ENCODE data around the gene ITGB2.

The ITGB2 gene

GRCh38 chr21:44959376-44960091, 38.8 kb upstream of the ITGB2 start:
- H4K20me1 ChIP-seq (ENCODE audit: insufficient read depth, low read length), result no peaks in the 10 kb centered on the region
- no peaks in the 10 kb centered on the region for H3K79me2 ChIP-seq (ENCODE audit: insufficient read depth, low read length)
- H3K4me2 ChIP-seq (ENCODE audit: low read length), result no peak overlapping the region
- no peaks in the 10 kb centered on the region for H3K27me3 ChIP-seq (ENCODE audit: insufficient read depth, low read length)
- no peaks in the 10 kb centered on the region for H3K9me3 ChIP-seq (ENCODE audit: low read length)
- H3K36me3 ChIP-seq (ENCODE audit: insufficient read depth, low read length), result peaks cover 81% of the 10 kb centered on the region
- H3F3A ChIP-seq (ENCODE audit: insufficient read depth, low read length), result no peaks in the 10 kb centered on the region; the same call in 1 of the 2 replicates
- no peaks in the 10 kb centered on the region for H3K9me2 ChIP-seq (ENCODE audit: low read depth, low read length)
- TF ChIP-seq CTCF (IDR thresholded peaks at IDR 0.05; ENCODE audit: low read length) (no peak), EZH2 (IDR thresholded peaks at IDR 0.05; ENCODE audit: borderline replicate concordance, low read length) (no peak)
- no peak overlapping the region for H3K9ac ChIP-seq (ENCODE audit: low read length)
- H3K4me1 ChIP-seq (ENCODE audit: insufficient read depth, low read length, severe bottlenecking), result no peaks in the 10 kb centered on the region
- no peak overlapping the region for H2AFZ ChIP-seq (ENCODE audit: low read length)
- no peak overlapping the region for H3K27ac ChIP-seq (ENCODE audit: low read depth, low read length, poor library complexity, severe bottlenecking)
- no peak overlapping the region for H3K4me3 ChIP-seq (ENCODE audit: low read depth, low read length, poor library complexity, severe bottlenecking)

GRCh38 chr21:44958471-44959191, 37.9 kb upstream of the ITGB2 start:
- no peak overlapping the region for H3K4me3 ChIP-seq (ENCODE audit: low read depth, low read length, poor library complexity, severe bottlenecking)
- H3K27ac ChIP-seq (ENCODE audit: low read depth, low read length, poor library complexity, severe bottlenecking), result no peak overlapping the region
- H3K4me2 ChIP-seq (ENCODE audit: low read length), result no peak overlapping the region
- no peaks in the 10 kb centered on the region for H3K9me3 ChIP-seq (ENCODE audit: low read length)
- H2AFZ ChIP-seq (ENCODE audit: low read length), result no peak overlapping the region
- TF ChIP-seq EZH2 (IDR thresholded peaks at IDR 0.05; ENCODE audit: borderline replicate concordance, low read length), result no peak
- TF ChIP-seq CTCF (IDR thresholded peaks at IDR 0.05; ENCODE audit: low read length), result no peak
- H3F3A ChIP-seq (ENCODE audit: insufficient read depth, low read length), result no peaks in the 10 kb centered on the region; the same call in 1 of the 2 replicates
- H3K4me1 ChIP-seq (ENCODE audit: insufficient read depth, low read length, severe bottlenecking), result no peaks in the 10 kb centered on the region
- no peak overlapping the region for H3K9ac ChIP-seq (ENCODE audit: low read length)
- H3K79me2 ChIP-seq (ENCODE audit: insufficient read depth, low read length), result no peaks in the 10 kb centered on the region
- H3K9me2 ChIP-seq (ENCODE audit: low read depth, low read length), result no peaks in the 10 kb centered on the region
- H4K20me1 ChIP-seq (ENCODE audit: insufficient read depth, low read length), result no peaks in the 10 kb centered on the region
- peaks cover 84% of the 10 kb centered on the region for H3K36me3 ChIP-seq (ENCODE audit: insufficient read depth, low read length)
- no peaks in the 10 kb centered on the region for H3K27me3 ChIP-seq (ENCODE audit: insufficient read depth, low read length)

DNA sequence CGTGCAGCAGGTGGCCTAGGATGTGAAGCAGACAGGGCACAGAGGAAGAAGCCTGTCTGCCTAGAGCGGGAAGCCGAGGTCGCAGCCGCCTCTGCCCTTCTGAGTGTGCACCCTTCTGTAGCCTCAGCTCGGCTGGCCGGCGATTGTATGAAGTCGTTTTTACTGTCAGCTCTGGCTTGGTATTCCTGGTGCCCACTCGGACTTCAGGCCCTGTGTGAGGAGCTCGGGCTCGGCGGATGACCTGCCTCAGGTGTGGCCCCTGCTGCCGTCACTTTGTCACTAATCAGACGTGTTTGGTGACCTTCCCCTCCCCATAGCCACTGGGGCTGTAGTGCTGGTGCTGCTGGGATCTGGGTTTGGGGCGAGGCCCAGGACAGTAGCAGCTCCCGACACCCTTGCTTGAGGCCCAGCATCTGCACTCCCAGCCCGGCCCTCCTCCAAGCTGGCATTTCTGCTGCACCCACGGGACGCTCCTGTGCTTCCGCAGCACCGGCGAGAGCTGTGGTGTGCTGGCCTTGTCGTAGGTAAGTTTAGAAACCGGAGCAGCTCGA, 37.3 kb upstream of the ITGB2 start:
- H3K4me3 ChIP-seq (ENCODE audit: low read depth, low read length, poor library complexity, severe bottlenecking), result no peak overlapping the region
- H3K27me3 ChIP-seq (ENCODE audit: insufficient read depth, low read length), result no peaks in the 10 kb centered on the region
- no peak overlapping the region for H2AFZ ChIP-seq (ENCODE audit: low read length)
- H3K9me3 ChIP-seq (ENCODE audit: low read length), result no peaks in the 10 kb centered on the region
- no peaks in the 10 kb centered on the region; the same call in 1 of the 2 replicates for H3F3A ChIP-seq (ENCODE audit: insufficient read depth, low read length)
- no peaks in the 10 kb centered on the region for H4K20me1 ChIP-seq (ENCODE audit: insufficient read depth, low read length)
- H3K9ac ChIP-seq (ENCODE audit: low read length), result no peak overlapping the region
- H3K4me1 ChIP-seq (ENCODE audit: insufficient read depth, low read length, severe bottlenecking), result no peaks in the 10 kb centered on the region
- no peak overlapping the region for H3K27ac ChIP-seq (ENCODE audit: low read depth, low read length, poor library complexity, severe bottlenecking)
- H3K4me2 ChIP-seq (ENCODE audit: low read length), result no peak overlapping the region
- H3K9me2 ChIP-seq (ENCODE audit: low read depth, low read length), result no peaks in the 10 kb centered on the region
- H3K79me2 ChIP-seq (ENCODE audit: insufficient read depth, low read length), result no peaks in the 10 kb centered on the region
- H3K36me3 ChIP-seq (ENCODE audit: insufficient read depth, low read length), result peaks cover 82% of the 10 kb centered on the region
- TF ChIP-seq CTCF (IDR thresholded peaks at IDR 0.05; ENCODE audit: low read length) (no peak), EZH2 (IDR thresholded peaks at IDR 0.05; ENCODE audit: borderline replicate concordance, low read length) (no peak)

Measured in OCI-LY1 (cell line).